HG03439 (cell line): ENCODE results near the gene BLOC1S1.

ENCODE experiments used
- ATAC-seq: cut with Tn5 transposase; IDR thresholded peaks from one replicate; pipeline ENCODE4 v1.9.1; 2021; ENCODE audit warnings: mild to moderate bottlenecking, moderate library complexity; ENCODE audit not compliant: unreplicated experiment

Gene BLOC1S1

DNA sequence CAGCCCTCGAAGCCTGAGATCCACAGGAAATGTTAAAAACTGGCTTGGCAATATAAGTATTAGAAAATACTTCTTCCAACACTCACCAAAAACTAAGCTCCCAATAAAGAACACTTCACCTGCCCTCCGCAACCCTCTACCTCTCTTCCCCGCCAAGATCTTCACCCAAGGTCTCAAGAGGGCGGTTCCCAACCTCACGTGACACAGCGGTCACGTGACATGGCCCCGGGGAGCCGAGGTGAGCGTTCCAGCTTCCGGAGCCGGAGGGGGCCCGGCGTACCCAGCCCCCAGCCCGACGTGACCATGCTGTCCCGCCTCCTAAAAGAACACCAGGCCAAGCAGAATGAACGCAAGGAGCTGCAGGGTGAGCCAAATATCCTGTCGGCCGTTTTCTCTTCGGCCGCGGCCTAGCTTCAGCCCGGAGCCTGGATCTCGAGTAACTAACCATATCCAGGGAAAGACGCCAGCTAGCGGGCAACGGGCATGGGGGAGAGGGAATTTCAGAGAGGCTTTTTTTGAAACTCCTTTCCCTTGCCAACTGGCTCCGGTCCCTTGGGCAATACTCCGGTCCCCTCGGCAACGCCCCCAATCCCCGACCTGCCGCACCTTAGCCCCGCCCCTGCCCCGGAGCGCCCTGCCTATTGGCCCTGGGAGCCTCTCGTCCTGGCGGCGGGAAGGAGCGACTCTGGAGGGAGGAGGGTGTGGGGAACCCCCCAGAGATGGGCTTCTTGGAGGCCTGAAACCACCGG, at the start of gene BLOC1S1:
Gene BLOC1S1 (plus strand): TSS at position 214 of the 749 bp plus-strand sequence. CDS start 6 bp downstream, at position 220.
- peak; percentile 90 for ATAC-seq

GRCh38 chr12:55666508-55666907, 49.3 kb upstream of the BLOC1S1 start:
- ATAC-seq, result no peak

GRCh38 chr12:55670276-55670675, 45.6 kb upstream of the BLOC1S1 start:
- ATAC-seq, result no peak

- ATAC-seq, result no peak
Measured at GRCh38 chr12:55671746-55672145, 44.1 kb upstream of the BLOC1S1 start.

GRCh38 chr12:55673638-55674037, 42.2 kb upstream of the BLOC1S1 start:
- ATAC-seq, result peak; percentile 95

GRCh38 chr12:55675666-55676065, 40.2 kb upstream of the BLOC1S1 start:
- ATAC-seq, result no peak

DNA sequence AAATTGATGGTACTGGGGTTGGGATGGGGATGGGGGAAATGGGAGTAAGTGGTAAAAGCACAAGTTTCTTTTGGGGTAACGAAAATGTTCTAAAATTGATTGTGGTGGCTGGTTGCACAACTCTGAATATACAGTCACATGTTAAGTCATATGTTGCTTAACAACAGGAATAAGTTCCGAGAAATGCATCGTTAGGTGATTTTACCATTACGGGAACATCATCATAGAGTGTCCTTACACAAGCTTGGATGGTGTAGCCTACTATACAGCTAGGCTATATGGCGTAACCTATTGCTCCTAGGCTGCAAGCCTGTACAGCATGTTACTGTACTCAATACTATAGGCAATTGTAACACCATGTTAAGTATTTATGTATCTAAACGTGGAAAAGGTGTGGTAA, 39.1 kb upstream of the BLOC1S1 start:
- ATAC-seq, result no peak

DNA sequence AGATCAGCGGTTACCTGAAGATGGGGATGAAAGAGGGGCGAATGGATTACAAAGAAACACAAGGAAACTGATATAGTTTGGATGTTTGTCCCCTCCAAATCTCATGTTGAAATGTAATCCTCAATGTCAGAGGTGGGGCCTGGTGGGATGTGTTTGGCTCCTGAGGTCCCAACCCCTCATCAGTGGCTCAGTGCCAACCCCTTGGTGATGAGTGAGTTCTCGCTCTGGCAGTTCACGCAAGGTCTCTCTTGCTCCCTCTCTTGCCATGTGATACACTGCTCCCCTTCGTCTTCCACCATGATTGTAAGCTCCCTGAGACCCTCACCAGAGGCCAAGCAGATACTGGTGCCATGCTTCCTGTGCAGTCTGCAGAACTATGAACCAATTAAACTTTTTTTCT, 36.2 kb upstream of the BLOC1S1 start:
- no peak for ATAC-seq

DNA sequence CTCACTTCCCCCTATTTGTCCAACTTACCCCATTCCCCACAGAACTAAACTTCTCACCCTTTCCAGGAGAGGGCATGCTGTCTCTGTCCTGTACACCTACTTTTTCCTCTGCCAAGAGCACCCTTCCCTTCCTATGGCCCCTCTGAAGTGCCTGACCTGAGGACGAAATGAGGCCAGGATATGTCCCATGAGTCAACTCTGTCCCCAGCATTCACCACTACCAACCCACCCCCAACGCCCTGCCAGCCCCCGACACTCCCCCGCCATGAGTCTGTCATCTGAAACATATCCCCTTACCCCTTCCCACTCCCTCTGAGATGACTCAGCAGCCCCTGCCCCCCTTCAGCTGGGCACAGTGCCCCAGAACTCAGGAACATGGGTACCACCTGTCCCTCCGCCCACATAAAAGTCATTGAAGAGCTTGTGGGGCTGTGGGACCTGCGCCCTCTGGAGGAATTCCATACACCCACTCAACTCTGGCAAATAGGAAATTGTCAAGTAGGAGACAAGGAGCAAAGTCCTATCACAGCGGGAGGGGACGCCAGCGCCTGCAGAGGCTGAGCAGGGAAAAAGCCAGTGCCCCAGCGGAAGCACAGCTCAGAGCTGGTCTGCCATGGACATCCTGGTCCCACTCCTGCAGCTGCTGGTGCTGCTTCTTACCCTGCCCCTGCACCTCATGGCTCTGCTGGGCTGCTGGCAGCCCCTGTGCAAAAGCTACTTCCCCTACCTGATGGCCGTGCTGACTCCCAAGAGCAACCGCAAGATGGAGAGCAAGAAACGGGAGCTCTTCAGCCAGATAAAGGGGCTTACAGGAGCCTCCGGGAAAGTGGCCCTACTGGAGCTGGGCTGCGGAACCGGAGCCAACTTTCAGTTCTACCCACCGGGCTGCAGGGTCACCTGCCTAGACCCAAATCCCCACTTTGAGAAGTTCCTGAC, 34.4 kb upstream of the BLOC1S1 start:
- no peak for ATAC-seq

- ATAC-seq, result no peak
Measured at GRCh38 chr12:55682087-55682796, 33.6 kb upstream of the BLOC1S1 start.

- no peak for ATAC-seq
Measured at GRCh38 chr12:55683676-55684075, 32.2 kb upstream of the BLOC1S1 start.

DNA sequence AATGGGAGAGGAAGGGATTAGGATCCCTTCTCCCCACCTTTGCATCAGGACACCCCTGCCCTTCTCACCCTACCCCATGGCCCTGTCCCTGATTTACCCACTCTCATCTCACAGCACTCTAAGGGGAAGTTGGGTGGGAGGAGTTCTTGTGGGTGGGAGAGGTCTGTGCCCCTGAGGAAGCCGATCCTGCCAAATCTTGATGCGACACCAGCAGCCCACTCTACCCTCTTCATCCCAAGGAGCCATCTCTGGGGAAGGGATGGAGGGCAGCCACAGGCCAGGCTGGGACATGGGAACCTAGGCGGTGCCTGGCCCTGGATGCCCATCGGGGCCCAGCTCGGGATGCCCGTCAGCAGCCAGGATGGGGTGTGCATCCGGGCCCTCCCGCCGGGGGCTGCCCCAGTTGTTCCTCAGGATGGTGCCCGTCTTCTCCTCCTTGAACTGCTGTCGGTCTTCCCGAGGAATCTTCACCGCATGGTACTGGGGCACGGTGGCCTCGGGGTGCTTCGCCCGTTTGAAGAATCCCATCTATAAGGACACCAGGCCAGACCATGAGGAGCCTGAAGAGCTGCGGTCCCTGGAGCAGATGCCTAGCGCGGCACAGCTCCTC, 31.0 kb upstream of the BLOC1S1 start:
- ATAC-seq, result no peak

- ATAC-seq, result no peak
Measured at GRCh38 chr12:55685671-55686070, 30.2 kb upstream of the BLOC1S1 start.

DNA sequence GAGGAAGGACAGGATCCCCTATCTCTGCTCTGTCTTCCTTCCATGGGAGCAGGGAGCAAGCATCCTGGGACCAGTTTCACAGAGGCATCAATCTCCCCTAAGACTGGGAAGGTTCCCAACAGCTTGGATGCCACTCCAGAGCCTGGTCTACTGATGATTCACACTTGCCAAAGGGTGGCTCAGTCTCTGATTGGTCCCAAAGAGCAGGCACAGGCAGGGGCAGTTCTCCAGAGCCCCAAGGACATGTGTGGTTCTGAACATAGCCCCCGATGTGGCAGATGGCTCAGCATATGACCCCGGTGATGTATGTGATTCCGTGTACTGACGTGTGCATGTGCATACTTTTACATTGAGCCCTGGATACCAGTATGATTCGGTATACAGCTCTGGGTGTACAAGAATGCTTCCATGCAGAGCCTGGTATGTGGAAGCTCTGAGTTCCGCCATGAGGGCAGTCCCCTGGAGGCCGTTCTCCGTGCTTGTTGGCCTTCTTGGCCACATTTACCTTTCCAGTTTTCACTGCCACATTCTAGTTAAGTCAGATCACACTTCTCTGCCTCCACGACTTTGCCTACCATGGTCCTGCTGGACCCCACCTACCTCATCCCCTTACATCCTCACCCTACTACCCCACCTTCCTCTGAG, 29.4 kb upstream of the BLOC1S1 start:
- ATAC-seq, result no peak

GRCh38 chr12:55687746-55688145, 28.1 kb upstream of the BLOC1S1 start:
- no peak for ATAC-seq

- no peak for ATAC-seq
Measured at GRCh38 chr12:55688716-55689655, 26.9 kb upstream of the BLOC1S1 start.

- no peak for ATAC-seq
Measured at GRCh38 chr12:55692631-55693322, 23.1 kb upstream of the BLOC1S1 start.

DNA sequence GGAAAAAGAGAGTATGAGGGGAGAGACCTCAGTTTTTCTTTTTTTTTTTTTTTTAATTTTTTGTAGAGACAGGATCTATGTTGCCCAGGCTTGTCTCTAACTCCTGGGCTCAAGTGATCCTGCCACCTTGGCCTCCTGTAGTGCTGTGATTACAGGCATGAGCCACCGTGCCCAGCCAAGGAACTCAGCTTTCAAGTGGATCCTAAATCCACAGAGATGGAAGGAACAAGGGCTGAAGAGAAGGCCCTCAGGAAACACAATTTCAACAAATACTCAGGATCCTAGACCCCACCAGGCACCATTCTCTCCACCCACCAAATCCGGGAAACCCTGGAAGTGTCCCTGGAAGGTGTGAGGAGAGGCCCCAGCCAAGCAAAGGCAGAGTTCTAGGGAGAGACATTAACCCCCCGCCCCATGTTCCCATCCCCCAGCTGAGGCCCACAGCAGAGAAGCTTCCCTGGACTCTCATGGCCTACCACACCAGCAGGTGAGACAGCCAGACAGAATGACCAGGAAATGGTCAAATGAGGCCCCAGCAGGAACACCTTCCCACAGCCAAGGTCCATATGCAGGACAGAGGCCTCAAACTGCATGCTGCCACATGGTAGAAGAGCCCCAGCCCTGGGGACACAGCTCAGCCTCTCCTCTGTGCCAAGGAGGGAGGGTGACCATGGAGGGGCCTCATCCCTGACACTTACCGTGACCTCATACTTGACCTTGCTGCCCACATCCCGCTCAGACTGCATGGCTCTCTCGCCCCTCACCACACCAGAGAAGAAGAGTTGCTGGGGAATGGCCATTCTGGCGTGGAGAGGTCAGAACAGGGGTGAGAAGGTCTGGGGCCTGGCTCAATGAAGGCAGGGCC, 22.3 kb upstream of the BLOC1S1 start:
- no peak for ATAC-seq
